ENCODE data around the gene CBR4.
"Not testable (repeated sequence)": the region's sequence is repeated elsewhere in the genome, so short reads cannot be mapped to it uniquely, and the experiment has no call there.

CBR4 gene

DNA sequence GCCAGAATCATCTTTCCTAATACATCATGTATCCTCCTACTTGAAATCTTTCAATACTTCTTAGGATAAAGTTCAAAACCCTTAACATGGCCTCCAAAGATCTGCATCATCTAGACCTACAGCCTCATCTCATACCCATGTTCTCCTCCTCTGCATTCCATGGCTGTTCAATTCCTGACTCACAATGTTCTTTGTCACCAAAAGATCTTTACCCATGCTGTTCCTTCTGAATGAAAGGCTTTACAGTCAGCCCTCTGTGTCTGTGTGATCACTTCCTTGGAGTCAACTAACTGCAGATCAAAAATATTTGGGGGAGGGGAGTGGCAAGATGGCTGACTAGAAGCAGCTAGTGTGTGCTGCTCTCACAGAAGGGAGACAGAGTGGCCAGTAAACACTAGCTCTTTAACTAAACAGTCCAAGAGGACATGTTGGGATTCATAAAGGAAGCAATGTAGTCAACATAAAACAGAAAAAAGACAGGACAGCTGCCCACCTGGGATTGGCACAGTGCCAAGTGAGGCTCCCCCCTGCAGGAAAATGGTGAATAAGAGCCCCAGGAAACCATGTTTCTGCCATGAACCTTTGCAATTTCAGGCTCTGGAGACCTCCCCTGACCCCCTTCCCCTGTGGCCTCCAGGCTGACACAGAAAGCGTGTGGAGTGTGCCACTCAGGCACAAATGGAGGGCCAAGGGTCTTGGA lies 31.9 kb downstream of the CBR4 start:
- in situ Hi-C loops (cut with HindIII; ENCODE audit: low sequenced_read_pairs) = no loop called here
- DNase-seq (ENCODE audit: low read depth, low spot score) = peak; percentile 31
- no peak overlapping the region for H3K4me3 ChIP-seq (ENCODE audit: low read depth, low read length)
- TF ChIP-seq, protein P1, sequence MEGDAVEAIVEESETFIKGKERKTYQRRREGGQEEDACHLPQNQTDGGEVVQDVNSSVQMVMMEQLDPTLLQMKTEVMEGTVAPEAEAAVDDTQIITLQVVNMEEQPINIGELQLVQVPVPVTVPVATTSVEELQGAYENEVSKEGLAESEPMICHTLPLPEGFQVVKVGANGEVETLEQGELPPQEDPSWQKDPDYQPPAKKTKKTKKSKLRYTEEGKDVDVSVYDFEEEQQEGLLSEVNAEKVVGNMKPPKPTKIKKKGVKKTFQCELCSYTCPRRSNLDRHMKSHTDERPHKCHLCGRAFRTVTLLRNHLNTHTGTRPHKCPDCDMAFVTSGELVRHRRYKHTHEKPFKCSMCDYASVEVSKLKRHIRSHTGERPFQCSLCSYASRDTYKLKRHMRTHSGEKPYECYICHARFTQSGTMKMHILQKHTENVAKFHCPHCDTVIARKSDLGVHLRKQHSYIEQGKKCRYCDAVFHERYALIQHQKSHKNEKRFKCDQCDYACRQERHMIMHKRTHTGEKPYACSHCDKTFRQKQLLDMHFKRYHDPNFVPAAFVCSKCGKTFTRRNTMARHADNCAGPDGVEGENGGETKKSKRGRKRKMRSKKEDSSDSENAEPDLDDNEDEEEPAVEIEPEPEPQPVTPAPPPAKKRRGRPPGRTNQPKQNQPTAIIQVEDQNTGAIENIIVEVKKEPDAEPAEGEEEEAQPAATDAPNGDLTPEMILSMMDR (IDR thresholded peaks at IDR 0.05; ENCODE audit: low read depth, low read length) = no peak

- in situ Hi-C loops (cut with HindIII; ENCODE audit: low sequenced_read_pairs) = no loop called here
- no peak for DNase-seq (ENCODE audit: low read depth, low spot score)
- TF ChIP-seq, protein P1 (IDR thresholded peaks at IDR 0.05; ENCODE audit: low read depth, low read length) = no peak
- H3K4me3 ChIP-seq (ENCODE audit: low read depth, low read length) = no peak overlapping the region
Observed at GRCh38 chr4:168972596-168972995, 37.5 kb downstream of the CBR4 start.

- TF ChIP-seq, protein P1 (IDR thresholded peaks at IDR 0.05; ENCODE audit: low read depth, low read length) = no peak
- DNase-seq (ENCODE audit: low read depth, low spot score) = no peak
- in situ Hi-C loops (cut with HindIII; ENCODE audit: low sequenced_read_pairs) = no loop called here
- no peak overlapping the region for H3K4me3 ChIP-seq (ENCODE audit: low read depth, low read length)
Observed at GRCh38 chr4:168960716-168961115, 49.3 kb downstream of the CBR4 start.

DNA sequence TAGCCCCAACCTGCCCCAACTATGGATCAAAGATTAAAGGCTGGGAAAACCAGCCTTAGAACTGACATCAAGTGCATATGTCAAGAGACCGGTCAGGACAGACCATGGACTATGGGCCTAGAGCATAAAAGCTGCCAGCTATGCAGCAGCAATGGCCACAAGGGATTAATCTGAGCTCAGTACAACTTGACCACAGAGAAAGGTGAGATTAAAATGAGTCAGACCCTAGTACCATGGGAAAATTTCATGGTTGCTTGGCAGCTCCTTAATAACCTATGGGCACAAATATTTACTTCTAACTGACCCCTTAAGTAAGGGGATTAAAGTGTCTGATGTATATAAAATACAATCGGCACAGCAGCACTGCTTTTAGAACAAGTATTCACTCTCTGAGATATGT lies 54.4 kb downstream of the CBR4 start:
- in situ Hi-C loops (cut with HindIII; ENCODE audit: low sequenced_read_pairs) = no loop called here
- DNase-seq (ENCODE audit: low read depth, low spot score) = peak; percentile 9
- TF ChIP-seq, protein P1 (IDR thresholded peaks at IDR 0.05; ENCODE audit: low read depth, low read length) = no peak
- H3K4me3 ChIP-seq (ENCODE audit: low read depth, low read length) = no peak overlapping the region

GRCh38 chr4:168952821-168953246 lies 57.2 kb downstream of the CBR4 start:
- in situ Hi-C loops (cut with HindIII; ENCODE audit: low sequenced_read_pairs); H3K4me3 ChIP-seq (ENCODE audit: low read depth, low read length); DNase-seq (ENCODE audit: low read depth, low spot score): not testable (repeated sequence)

- no peak overlapping the region for H3K4me3 ChIP-seq (ENCODE audit: low read depth, low read length)
- TF ChIP-seq, protein P1 (IDR thresholded peaks at IDR 0.05; ENCODE audit: low read depth, low read length) = no peak
- DNase-seq (ENCODE audit: low read depth, low spot score) = no peak
- in situ Hi-C loops (cut with HindIII; ENCODE audit: low sequenced_read_pairs) = no loop called here
Observed at GRCh38 chr4:168945291-168945690, 64.8 kb downstream of the CBR4 start.

GRCh38 chr4:168942985-168943384 lies 67.1 kb downstream of the CBR4 start:
- no peak for DNase-seq (ENCODE audit: low read depth, low spot score)
- H3K4me3 ChIP-seq (ENCODE audit: low read depth, low read length) = no peak overlapping the region
- TF ChIP-seq, protein P1 (IDR thresholded peaks at IDR 0.05; ENCODE audit: low read depth, low read length) = peak; percentile 59
- in situ Hi-C loops (cut with HindIII; ENCODE audit: low sequenced_read_pairs) = no loop called here
